OCI-LY7 (cell line): Measurements from ENCODE around the gene KRT35.

Experiments
- EZH2phosphoT487 ChIP-seq: fragments of 200-600 bp; sonication (generic); IDR thresholded peaks from 2 replicates; pipeline ENCODE4 v1.6.1; 2018; ENCODE audit warnings: low read depth, borderline replicate concordance, mild to moderate bottlenecking, mixed run types, antibody characterized with exemption, low read length, moderate library complexity, mixed read lengths
- TF ChIP-seq, protein P1 (sequence below): fragments of 200-600 bp; sonication (generic); conservative IDR thresholded peaks from 2 replicates; pipeline ENCODE4 v1.5.1; 2014; ENCODE audit warnings: mild to moderate bottlenecking, antibody characterized with exemption, low read length, moderate library complexity, mixed read lengths

DNA sequence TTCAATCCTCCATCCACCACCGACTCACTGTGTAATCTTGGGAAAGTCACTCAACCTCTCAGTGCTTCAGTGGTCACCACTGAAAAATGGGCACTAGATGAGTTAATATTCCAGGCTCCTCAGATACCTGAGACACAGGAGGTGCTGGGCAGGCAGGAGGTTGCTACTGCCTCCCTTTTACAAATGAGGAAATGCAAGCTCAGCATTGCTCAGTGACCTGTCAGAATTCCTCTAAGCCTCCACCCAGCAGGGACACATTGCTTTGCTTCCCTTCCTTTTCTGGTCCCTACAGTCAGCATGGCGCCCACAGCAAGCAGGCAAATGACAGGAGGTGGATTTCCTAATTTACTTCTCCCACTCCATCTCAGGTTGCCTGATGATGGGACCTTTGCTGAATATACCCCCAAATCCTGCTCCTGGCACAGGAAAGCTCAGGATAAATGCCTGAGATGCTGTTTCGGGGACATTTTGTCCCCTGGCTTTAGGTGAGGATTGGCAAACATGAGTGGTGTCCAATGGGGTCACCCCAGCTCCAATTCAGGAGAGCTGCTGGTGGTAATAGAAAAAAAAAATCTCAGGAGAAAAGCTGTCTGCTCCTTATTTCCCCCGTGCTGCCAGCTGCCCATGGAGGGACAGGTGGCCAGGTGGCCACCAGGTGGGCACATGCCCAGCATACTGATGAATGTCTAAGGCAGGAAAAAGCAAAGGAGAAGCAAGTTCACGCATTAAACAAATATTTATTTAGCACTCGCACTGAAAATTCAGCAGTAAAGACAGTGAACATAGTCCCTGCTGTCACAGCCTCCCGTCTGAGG, 29.5 kb upstream of the KRT35 start:
- TF ChIP-seq, protein P1, sequence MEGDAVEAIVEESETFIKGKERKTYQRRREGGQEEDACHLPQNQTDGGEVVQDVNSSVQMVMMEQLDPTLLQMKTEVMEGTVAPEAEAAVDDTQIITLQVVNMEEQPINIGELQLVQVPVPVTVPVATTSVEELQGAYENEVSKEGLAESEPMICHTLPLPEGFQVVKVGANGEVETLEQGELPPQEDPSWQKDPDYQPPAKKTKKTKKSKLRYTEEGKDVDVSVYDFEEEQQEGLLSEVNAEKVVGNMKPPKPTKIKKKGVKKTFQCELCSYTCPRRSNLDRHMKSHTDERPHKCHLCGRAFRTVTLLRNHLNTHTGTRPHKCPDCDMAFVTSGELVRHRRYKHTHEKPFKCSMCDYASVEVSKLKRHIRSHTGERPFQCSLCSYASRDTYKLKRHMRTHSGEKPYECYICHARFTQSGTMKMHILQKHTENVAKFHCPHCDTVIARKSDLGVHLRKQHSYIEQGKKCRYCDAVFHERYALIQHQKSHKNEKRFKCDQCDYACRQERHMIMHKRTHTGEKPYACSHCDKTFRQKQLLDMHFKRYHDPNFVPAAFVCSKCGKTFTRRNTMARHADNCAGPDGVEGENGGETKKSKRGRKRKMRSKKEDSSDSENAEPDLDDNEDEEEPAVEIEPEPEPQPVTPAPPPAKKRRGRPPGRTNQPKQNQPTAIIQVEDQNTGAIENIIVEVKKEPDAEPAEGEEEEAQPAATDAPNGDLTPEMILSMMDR: no peak
- no peak for TF ChIP-seq EZH2phosphoT487
